H4 (cell line): ENCODE measurements around the gene RBM10. TPM values are rescaled to one million over a fixed set of nuclear protein-coding genes. Genes with fewer than 3 reads are reported as not detected.

Experiments
- DNase-seq: peaks from one replicate; pipeline ENCODE4 v3.0.0-alpha.2; 2015; ENCODE audit warnings: low spot score
- total RNA-seq: library from RNA; depleted of rRNA; stranded (reverse); fragments of >200 nt; shearing (Covaris generic); gene quantifications from 2 replicates; pipeline ENCODE4 v1.2.3, GENCODE V29; 2014

Gene RBM10
- total RNA-seq, 1 experiment from 2014 or later = 37.9 TPM

GRCh38 chrX:47198026-47198686, 53.1 kb downstream of the RBM10 start:
- no peak for DNase-seq

DNA sequence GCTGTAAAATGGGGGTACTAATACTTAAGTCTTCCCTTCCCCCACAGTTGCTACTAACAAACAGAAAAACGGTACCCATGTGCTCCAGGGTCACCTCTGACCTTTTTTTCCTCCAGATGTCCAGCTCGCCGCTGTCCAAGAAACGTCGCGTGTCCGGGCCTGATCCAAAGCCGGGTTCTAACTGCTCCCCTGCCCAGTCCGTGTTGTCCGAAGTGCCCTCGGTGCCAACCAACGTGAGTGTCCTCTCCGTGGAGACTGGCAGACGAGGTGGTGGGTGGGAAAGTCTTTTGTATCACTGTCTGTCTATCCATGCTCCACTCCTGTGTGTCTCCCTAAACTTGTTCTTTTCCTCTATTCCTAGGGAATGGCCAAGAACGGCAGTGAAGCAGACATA, 53.7 kb downstream of the RBM10 start:
- DNase-seq = no peak

DNA sequence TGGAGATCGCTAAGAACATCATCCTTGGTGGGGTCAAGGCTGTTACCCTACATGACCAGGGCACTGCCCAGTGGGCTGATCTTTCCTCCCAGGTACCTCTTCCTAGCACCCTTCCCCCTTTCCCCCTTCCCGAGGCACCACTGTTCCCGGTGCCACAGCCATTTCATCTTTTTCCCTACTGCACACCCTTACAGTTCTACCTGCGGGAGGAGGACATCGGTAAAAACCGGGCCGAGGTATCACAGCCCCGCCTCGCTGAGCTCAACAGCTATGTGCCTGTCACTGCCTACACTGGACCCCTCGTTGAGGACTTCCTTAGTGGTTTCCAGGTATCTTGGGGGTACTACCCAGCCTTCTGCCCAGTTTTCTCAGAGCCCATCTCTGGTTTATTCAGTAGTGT, 54.3 kb downstream of the RBM10 start:
- DNase-seq = no peak

DNA sequence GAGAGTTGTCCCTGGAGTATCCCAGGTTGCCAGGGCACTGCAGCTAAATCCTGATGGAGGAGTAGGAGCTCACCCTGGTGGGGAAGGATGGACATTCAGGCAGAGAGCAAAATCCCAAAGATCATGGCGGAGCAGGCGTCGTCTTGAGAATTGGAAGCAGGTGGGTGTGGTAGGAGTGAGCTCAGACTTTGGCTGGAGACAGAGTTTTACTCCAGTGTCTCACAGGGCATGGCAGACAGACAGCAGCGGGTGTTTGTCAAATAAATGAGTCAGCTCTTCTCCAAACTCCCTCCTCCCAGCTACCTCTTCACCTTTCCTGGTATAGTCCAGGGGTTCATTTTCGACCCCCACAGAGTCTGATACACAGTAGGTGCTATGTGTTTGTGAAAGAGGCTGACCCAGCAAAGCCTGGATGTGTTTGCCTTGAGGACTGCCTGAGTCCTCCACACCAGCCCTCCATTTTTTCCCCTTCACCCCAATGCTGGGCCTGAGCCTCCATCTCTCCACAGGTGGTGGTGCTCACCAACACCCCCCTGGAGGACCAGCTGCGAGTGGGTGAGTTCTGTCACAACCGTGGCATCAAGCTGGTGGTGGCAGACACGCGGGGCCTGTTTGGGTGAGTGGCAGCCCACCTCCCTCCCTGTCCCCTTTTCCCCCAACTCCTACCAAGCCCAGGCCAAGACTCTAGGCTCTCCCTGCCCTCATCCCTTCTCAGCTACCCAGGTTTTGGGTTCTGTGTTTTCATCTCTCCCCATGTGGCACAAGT, 55.5 kb downstream of the RBM10 start:
- DNase-seq = no peak

DNA sequence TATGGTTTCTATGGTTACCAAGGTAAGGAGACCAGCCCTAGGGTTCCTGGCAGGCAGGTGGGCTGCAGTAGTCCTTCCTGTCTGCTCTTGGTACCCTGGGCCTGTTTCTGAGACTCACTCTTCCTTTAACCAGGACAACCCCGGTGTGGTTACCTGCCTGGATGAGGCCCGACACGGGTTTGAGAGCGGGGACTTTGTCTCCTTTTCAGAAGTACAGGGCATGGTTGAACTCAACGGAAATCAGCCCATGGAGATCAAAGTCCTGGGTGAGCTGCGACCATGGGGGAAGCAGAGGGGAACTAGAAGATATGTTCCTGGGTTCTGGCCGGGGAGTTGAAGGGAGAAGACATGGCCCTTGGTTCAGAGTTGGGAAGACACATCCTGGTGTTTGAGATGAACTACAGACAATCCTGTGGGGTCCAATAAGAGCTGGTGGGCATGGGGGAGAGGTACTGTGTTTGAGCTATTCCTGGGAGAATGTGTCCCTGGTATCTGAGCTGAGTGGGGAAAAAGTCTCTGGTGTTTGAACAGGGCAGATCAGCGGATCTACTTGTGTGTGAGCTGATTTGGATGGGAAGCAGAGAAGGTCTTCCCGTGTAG, 56.4 kb downstream of the RBM10 start:
- no peak for DNase-seq

GRCh38 chrX:47202316-47202715, 57.3 kb downstream of the RBM10 start:
- DNase-seq = no peak

DNA sequence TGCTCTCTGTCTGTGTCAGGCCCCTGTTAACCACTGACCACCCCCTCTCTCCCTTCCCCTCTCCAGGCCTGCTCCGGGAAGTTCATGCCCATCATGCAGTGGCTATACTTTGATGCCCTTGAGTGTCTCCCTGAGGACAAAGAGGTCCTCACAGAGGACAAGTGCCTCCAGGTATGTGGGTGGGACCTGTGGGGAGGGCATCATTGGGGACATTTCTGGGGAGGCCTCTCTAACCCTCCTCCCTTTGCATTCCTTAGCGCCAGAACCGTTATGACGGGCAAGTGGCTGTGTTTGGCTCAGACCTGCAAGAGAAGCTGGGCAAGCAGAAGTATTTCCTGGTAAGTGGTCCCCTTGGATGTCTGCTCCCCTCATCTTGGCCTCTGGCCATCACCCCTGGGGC, 57.9 kb downstream of the RBM10 start:
- DNase-seq = no peak

DNA sequence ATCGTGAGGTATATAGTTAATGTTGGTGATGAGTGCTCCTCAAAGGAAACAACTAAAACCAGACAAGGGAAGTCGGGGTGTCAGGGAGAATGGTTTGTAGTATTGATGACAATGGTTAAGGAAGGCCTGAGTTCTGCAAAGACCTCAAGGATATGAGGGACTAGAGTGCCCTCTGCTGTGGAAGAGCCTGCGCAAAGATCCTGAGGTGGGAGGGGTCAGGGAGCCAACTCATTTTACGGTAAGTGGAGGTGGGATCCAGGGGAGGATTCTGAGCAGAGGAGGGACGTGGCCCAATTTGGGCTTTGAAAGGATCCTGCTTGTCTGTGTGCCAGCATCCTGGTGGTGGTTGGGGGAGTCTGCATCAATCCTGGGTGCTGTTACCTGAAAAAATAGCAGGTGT, 59.9 kb downstream of the RBM10 start:
- no peak for DNase-seq

DNA sequence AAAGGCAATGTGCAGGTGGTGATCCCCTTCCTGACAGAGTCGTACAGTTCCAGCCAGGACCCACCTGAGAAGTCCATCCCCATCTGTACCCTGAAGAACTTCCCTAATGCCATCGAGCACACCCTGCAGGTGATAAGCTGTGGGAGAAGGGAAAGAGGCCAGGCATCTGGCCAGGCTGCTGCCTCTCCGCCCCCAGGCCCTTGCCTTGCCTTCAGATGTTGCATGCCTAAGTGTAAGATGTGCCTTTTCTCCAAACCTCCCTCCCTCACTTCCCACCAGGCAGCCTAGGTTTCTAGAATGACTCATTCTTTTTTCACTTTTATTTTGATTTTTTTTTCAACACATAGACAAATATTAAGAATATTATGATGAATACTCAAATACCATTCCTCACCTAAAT, 61.3 kb downstream of the RBM10 start:
- no peak for DNase-seq

DNA sequence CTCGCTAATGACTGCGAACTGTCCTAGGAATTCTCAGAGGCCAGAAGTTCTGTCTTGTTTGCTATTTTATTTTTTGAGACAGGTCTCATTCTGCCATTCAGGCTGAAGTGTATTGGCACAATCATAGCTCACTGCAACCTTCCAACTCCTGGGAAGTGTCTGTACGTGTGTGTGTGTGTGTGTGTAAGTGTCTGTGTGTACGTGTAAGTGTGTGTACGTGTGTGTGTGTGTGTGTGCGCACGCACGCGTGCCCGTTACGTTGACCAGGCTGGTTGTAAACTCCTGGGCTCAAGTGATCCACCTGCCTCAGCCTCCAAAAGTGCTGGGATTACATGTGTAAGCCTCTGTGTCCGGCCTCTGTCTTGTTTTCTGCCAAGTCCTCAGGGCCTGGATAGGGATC, 63.1 kb downstream of the RBM10 start:
- DNase-seq = no peak

DNA sequence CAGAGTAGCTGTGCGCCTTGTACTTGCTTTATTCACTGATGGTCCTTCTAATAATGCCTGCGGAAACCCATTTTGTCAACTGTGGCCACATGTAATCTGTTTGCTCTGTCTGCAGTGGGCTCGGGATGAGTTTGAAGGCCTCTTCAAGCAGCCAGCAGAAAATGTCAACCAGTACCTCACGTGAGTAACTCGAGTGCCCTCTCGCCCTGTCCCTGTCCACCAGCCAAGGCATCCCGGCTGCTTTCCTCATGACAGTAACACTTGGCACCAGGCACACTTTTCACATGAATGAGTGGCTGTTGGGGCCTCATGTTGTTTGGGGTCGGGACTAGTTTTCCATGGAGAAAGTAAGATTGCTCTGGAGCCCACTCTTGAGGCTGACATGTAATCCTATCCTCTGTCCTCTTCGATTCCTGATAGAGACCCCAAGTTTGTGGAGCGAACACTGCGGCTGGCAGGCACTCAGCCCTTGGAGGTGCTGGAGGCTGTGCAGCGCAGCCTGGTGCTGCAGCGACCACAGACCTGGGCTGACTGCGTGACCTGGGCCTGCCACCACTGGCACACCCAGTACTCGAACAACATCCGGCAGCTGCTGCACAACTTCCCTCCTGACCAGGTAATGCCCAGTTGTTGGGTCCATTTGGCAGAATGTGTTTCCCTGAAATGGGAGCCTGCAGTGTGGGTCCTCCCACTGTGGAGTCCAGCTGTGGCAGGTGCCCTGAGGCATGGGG, 64.7 kb downstream of the RBM10 start:
- no peak for DNase-seq

- no peak for DNase-seq
Measured at GRCh38 chrX:47210661-47211425, 65.8 kb downstream of the RBM10 start.

DNA sequence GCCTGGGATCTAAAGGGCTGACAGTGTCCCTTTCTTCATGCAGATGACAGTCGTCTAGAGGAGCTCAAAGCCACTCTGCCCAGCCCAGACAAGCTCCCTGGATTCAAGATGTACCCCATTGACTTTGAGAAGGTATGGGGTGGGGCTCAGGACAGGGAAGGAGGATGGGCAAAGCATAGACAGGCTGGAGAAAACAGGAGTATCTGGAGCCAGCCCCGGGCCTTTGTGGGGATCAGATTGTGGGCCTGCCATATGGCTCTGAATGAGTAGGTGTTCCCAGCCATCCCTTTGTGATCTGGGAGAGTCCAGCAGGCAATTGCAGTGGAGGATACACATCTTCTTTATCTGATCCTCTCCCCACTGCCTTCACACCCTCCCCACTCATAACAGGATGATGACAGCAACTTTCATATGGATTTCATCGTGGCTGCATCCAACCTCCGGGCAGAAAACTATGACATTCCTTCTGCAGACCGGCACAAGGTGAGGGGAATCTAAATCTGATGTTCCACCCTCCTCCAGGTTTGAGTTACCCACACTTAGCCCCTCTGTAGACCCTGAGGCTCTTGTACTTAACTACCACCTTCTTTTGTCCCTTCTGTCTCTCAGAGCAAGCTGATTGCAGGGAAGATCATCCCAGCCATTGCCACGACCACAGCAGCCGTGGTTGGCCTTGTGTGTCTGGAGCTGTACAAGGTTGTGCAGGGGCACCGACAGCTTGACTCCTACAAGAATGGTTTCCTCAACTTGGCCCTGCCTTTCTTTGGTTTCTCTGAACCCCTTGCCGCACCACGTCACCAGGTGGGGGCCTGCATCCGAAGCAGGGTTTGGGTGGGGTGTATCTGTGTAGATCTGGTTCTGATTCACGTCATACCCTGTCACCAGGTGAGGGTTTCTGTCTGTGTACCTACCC, 67.6 kb downstream of the RBM10 start:
- no peak for DNase-seq

DNA sequence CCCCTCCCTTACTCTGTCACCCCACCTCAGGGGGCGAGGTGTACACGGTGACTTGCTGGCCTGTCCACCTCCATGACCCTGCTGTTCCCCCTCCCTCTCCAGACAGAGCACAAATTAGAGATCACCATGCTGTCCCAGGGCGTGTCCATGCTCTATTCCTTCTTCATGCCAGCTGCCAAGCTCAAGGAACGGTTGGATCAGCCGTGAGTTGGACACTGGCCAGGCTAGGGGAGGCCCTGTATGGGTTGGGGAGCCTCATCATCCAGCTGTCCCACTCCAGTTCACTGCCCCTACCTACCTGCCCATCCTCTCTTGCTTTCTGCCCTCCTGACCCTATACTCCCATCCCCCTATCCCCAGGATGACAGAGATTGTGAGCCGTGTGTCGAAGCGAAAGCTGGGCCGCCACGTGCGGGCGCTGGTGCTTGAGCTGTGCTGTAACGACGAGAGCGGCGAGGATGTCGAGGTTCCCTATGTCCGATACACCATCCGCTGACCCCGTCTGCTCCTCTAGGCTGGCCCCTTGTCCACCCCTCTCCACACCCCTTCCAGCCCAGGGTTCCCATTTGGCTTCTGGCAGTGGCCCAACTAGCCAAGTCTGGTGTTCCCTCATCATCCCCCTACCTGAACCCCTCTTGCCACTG, 69.5 kb downstream of the RBM10 start:
- no peak for DNase-seq

DNA sequence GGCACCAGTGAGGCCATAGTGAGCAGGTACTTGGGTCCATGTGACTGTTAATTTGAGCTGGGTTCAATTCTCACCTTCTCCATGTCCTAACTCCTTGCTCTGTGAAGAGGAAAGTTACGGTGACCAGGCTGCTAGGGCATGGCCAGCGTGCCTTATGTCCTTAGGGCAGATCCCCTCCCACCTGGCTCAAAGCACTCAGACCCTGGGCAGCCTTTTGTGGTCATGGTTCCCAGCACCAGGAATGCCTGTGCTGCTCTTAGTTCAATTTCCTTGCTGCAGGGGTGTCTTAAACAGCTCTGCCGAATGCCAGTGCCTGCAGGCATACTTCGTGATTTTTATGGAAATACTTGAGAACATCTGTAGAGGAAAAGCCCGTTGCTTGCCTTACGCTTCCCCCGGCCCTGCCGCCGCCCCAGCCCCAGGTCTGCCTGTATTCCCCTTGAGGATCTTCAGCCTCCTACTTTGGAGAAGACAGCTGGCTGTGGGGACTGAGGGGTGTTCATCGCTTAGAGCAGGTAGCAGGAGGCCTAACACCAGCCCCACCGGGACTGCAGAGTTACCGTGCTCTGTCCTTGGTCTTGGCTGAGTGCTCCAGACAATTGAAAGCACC, 70.4 kb downstream of the RBM10 start:
- DNase-seq = no peak

DNA sequence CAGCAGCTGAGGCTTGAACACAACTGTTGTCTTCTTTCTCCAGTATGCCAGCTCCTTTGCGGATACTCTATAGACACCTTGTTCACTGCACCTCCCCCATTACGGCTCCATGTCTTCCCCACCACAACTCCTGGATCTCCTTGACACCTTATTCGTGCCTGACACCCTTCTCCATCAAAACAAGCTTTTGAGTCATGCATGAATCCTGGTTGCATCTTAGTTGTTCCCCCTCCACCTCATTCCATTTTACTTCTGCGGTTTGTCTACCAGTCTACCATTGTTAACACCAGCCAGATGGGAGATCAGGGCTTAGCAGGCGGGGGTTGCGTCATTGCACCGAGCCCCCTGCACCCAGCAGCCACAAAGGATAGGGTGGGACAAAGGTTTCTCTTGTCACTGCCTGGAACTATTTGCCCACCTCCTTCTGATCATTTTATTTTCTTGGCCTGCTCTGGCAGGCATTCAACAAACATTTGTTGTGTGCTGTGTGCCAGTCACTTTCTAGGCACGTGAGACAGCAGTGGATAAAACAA, 71.4 kb downstream of the RBM10 start:
- no peak for DNase-seq

DNA sequence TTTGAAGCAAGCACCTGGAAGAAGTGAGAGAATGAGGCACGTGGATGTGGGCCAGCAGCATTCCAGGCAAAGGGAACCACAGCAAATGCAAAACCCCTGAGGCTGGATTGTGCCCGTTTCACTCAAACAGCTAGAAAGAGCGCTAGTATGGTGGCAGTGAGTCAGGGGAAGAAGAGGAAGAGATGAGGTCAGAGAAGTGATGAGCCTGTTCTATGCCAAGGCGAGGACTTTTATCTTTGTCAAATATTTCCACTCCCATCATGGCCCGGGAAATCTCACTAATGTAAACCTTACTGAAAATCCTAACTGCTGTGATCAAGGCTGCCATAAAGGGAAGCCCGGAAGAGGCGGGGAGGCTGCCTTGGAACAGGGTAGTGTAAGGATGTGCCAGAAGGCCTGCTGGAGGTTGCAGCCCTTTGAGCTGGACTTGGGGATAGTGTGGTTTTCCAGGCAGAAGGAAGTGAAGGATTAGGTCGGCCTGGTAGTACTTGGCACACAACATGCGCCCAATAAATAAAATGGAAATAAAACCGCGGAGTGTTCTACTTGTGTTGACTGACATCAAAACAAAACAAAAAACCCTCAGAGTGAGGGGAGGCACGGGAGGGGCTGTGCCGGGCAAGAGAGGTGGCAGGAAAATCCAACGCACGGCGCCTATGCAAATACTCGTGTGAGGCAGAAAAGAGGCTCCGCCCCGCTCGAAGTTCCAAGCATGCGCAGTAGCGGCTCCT, 72.3 kb downstream of the RBM10 start:
- DNase-seq = peak; percentile 48

- DNase-seq = peak; percentile 98
Measured at GRCh38 chrX:47217852-47218279, 72.8 kb downstream of the RBM10 start.
